Measurements from ENCODE around the gene OXNAD1. TPM values are rescaled to one million over a fixed set of nuclear protein-coding genes. Genes with fewer than 3 reads are reported as not detected.

OXNAD1 gene
- total RNA-seq, 6 experiments from 2014 or later = 8.1 to 27.2 (median 16.2) TPM

- DNase-seq (no peak), ATAC-seq (no peak)
- H3K4me3 ChIP-seq = no peak overlapping the region
- no peaks in the 10 kb centered on the region for H3K9me3 ChIP-seq
- no peaks in the 10 kb centered on the region for H3K4me1 ChIP-seq
- no peaks in the 10 kb centered on the region for H3K27me3 ChIP-seq
- intact Hi-C loops (cut with DNase I) = no loop called here
- H3K27ac ChIP-seq = no peak overlapping the region
- WGBS (ENCODE audit: insufficient coverage, low coverage, low lambda C conversion rate, missing lambda C conversion rate) = 100% methylated on average over 1 of the region's 2 CpGs
- TF ChIP-seq CTCF (IDR thresholded peaks at IDR 0.05) (no peak), POLR2A (IDR thresholded peaks at IDR 0.05) (no peak)
- peaks cover 0 to 2% (median 0%) of the 10 kb centered on the region in 4 donors for H3K36me3 ChIP-seq
These were observed 42.5 kb upstream of the OXNAD1 start for GRCh38 chr3:16222547-16222946.

- peaks cover 0 to 2% (median 0%) of the 10 kb centered on the region in 4 donors for H3K36me3 ChIP-seq
- no peaks in the 10 kb centered on the region for H3K27me3 ChIP-seq
- DNase-seq (no peak), ATAC-seq (no peak)
- no peak overlapping the region for H3K27ac ChIP-seq
- 83% methylated on average over 2 of the region's 2 CpGs for WGBS (ENCODE audit: insufficient coverage, low coverage, low lambda C conversion rate, missing lambda C conversion rate)
- no peaks in the 10 kb centered on the region for H3K9me3 ChIP-seq
- H3K4me1 ChIP-seq = no peaks in the 10 kb centered on the region
- no peak overlapping the region for H3K4me3 ChIP-seq
- TF ChIP-seq POLR2A (IDR thresholded peaks at IDR 0.05) (no peak), CTCF (IDR thresholded peaks at IDR 0.05) (no peak)
- intact Hi-C loops (cut with DNase I) = no loop called here
These were observed 40.7 kb upstream of the OXNAD1 start for GRCh38 chr3:16224325-16224724.

GRCh38 chr3:16227566-16227965 is 37.4 kb upstream of the OXNAD1 start:
- intact Hi-C loops (cut with DNase I) = no loop called here
- no peak for TF ChIP-seq CTCF (IDR thresholded peaks at IDR 0.05)
- TF ChIP-seq POLR2A (IDR thresholded peaks at IDR 0.05) = no peak
- DNase-seq = no peak
- Histone ChIP-seq H3K9me3 (no peaks in the 10 kb centered on the region), H3K4me3 (no peak overlapping the region), H3K4me1 (no peaks in the 10 kb centered on the region), H3K27me3 (no peaks in the 10 kb centered on the region), H3K36me3 (no peaks in the 10 kb centered on the region), H3K27ac (no peak overlapping the region)
- 56% methylated on average over 1 of the region's 1 CpG for WGBS (ENCODE audit: insufficient coverage, low coverage, low lambda C conversion rate, missing lambda C conversion rate)
- no peak for ATAC-seq

- no peak overlapping the region for H3K4me3 ChIP-seq
- no peaks in the 10 kb centered on the region for H3K36me3 ChIP-seq
- H3K9me3 ChIP-seq = no peaks in the 10 kb centered on the region
- no peaks in the 10 kb centered on the region for H3K27me3 ChIP-seq
- no peaks in the 10 kb centered on the region for H3K4me1 ChIP-seq
- ATAC-seq (no peak), DNase-seq (no peak)
- no peak overlapping the region for H3K27ac ChIP-seq
- intact Hi-C loops (cut with DNase I) = no loop called here
- TF ChIP-seq POLR2A (IDR thresholded peaks at IDR 0.05) = no peak
- no peak for TF ChIP-seq CTCF (IDR thresholded peaks at IDR 0.05)
These were observed 35.3 kb upstream of the OXNAD1 start for GRCh38 chr3:16229681-16230080.

GRCh38 chr3:16231983-16232382 is 33.0 kb upstream of the OXNAD1 start:
- H3K27ac ChIP-seq = no peak overlapping the region
- no peak for ATAC-seq
- intact Hi-C loops (cut with DNase I) = no loop called here
- no peak for TF ChIP-seq POLR2A (IDR thresholded peaks at IDR 0.05)
- TF ChIP-seq CTCF (IDR thresholded peaks at IDR 0.05) = no peak
- H3K4me1 ChIP-seq = peaks cover 0 to 15% (median 0%) of the 10 kb centered on the region in 4 donors
- H3K36me3 ChIP-seq = no peaks in the 10 kb centered on the region
- H3K4me3 ChIP-seq = no peak overlapping the region
- no peaks in the 10 kb centered on the region for H3K27me3 ChIP-seq
- WGBS (ENCODE audit: insufficient coverage, low coverage, low lambda C conversion rate, missing lambda C conversion rate) = 93% methylated on average over 2 of the region's 2 CpGs
- no peaks in the 10 kb centered on the region for H3K9me3 ChIP-seq
- no peak for DNase-seq

Measured in right lobe of liver (tissue), 6 donors.